OCI-LY1 (cell line): Measurements from ENCODE around the gene BMX.

Experiments used
- H2AFZ ChIP-seq: fragments of 200-600 bp; sonication (generic), shearing (Covaris generic); 2 replicates; pipeline ENCODE4 v1.6.0; 2014; ENCODE audit warnings: antibody characterized with exemption, mild to moderate bottlenecking, low read length
- H3F3A ChIP-seq: fragments of 200-600 bp; sonication (generic), shearing (Covaris generic); 2 replicates; pipeline ENCODE4 v1.6.0; 2014; ENCODE audit warnings: mild to moderate bottlenecking, antibody characterized with exemption, low read length, moderate library complexity; ENCODE audit not compliant: insufficient read depth
- H3K27ac ChIP-seq: fragments of 200-600 bp; sonication (generic); 2 replicates; pipeline ENCODE4 v1.5.1; 2014; ENCODE audit warnings: low read length, mixed run types, mild to moderate bottlenecking, low read depth; ENCODE audit not compliant: poor library complexity, severe bottlenecking
- H3K27me3 ChIP-seq: fragments of 200-600 bp; sonication (generic); 2 replicates; pipeline ENCODE4 v1.6.0; 2014; ENCODE audit warnings: antibody characterized with exemption, mild to moderate bottlenecking, low read length, moderate library complexity; ENCODE audit not compliant: insufficient read depth
- H3K36me3 ChIP-seq: fragments of 200-600 bp; sonication (generic); 2 replicates; pipeline ENCODE4 v1.6.1; 2014; ENCODE audit warnings: mild to moderate bottlenecking, antibody characterized with exemption, low read length, moderate library complexity, mixed read lengths; ENCODE audit not compliant: insufficient read depth
- H3K4me1 ChIP-seq: fragments of 200-600 bp; sonication (generic); 2 replicates; pipeline ENCODE4 v1.5.1; 2014; ENCODE audit warnings: mild to moderate bottlenecking, low read length, moderate library complexity; ENCODE audit not compliant: insufficient read depth, severe bottlenecking
- H3K4me2 ChIP-seq: fragments of 200-600 bp; sonication (generic), shearing (Covaris generic); 2 replicates; pipeline ENCODE4 v1.6.1; 2014; ENCODE audit warnings: low read length
- H3K4me3 ChIP-seq: fragments of 200-600 bp; sonication (generic); 2 replicates; pipeline ENCODE4 v1.5.1; 2014; ENCODE audit warnings: low read length, low read depth, mild to moderate bottlenecking, mixed read lengths; ENCODE audit not compliant: poor library complexity, severe bottlenecking
- H3K79me2 ChIP-seq: fragments of 200-600 bp; shearing (Covaris generic); 2 replicates; pipeline ENCODE4 v1.6.1; 2016; ENCODE audit warnings: mixed run types, low read length, mixed read lengths; ENCODE audit not compliant: insufficient read depth
- H3K9ac ChIP-seq: fragments of 200-600 bp; sonication (generic), shearing (Covaris generic); 2 replicates; pipeline ENCODE4 v1.6.1; 2014; ENCODE audit warnings: mild to moderate bottlenecking, low read length, mixed read lengths
- H3K9me2 ChIP-seq: fragments of 200-600 bp; sonication (generic), shearing (Covaris generic); 2 replicates; pipeline ENCODE4 v1.6.1; 2014; ENCODE audit warnings: low read depth, mild to moderate bottlenecking, low read length, mixed read lengths
- H3K9me3 ChIP-seq: fragments of 200-600 bp; shearing (Covaris generic); 2 replicates; pipeline ENCODE4 v1.6.1; 2014; ENCODE audit warnings: low read length, mixed read lengths
- H4K20me1 ChIP-seq: fragments of 200-600 bp; sonication (generic), shearing (Covaris generic); 2 replicates; pipeline ENCODE4 v1.6.0; 2016; ENCODE audit warnings: mild to moderate bottlenecking, low read length; ENCODE audit not compliant: insufficient read depth
- CTCF ChIP-seq: fragments of 200-600 bp; sonication (generic), shearing (Covaris generic); IDR thresholded peaks from 2 replicates; pipeline ENCODE4 v1.5.1; 2017; ENCODE audit warnings: mild to moderate bottlenecking, antibody characterized with exemption, low read length, moderate library complexity, mixed read lengths
- EZH2 ChIP-seq: fragments of 200-600 bp; sonication (generic), shearing (Covaris generic); IDR thresholded peaks from 2 replicates; pipeline ENCODE4 v1.8.0; 2017; ENCODE audit warnings: borderline replicate concordance, mixed run types, mild to moderate bottlenecking, antibody characterized with exemption, low read length, moderate library complexity, mixed read lengths

The BMX gene

GRCh38 chrX:15574017-15574416 is 73.4 kb downstream of the BMX start:
- Histone ChIP-seq H3K27ac (no peak overlapping the region), H3K4me2 (no peak overlapping the region), H3K4me1 (no peaks in the 10 kb centered on the region), H3K9me3 (no peaks in the 10 kb centered on the region), H3K9me2 (no peaks in the 10 kb centered on the region), H3K79me2 (no peaks in the 10 kb centered on the region), H3K4me3 (no peak overlapping the region), H3F3A (no peaks in the 10 kb centered on the region), H3K27me3 (no peaks in the 10 kb centered on the region), H2AFZ (no peak overlapping the region), H4K20me1 (no peaks in the 10 kb centered on the region), H3K36me3 (no peaks in the 10 kb centered on the region), H3K9ac (no peak overlapping the region)
- no peak for TF ChIP-seq EZH2
- TF ChIP-seq CTCF, result no peak

- H3K9me2 ChIP-seq, result no peaks in the 10 kb centered on the region
- no peak overlapping the region for H3K4me2 ChIP-seq
- no peaks in the 10 kb centered on the region for H3F3A ChIP-seq
- no peak overlapping the region for H2AFZ ChIP-seq
- H3K4me1 ChIP-seq, result no peaks in the 10 kb centered on the region
- no peaks in the 10 kb centered on the region for H4K20me1 ChIP-seq
- H3K27ac ChIP-seq, result no peak overlapping the region
- no peak overlapping the region for H3K9ac ChIP-seq
- no peaks in the 10 kb centered on the region for H3K9me3 ChIP-seq
- no peak for TF ChIP-seq CTCF
- TF ChIP-seq EZH2, result no peak
- no peaks in the 10 kb centered on the region for H3K79me2 ChIP-seq
- H3K4me3 ChIP-seq, result no peak overlapping the region
- H3K36me3 ChIP-seq, result no peaks in the 10 kb centered on the region
- no peaks in the 10 kb centered on the region for H3K27me3 ChIP-seq
These were observed 75.4 kb downstream of the BMX start for GRCh38 chrX:15576019-15576418.

DNA sequence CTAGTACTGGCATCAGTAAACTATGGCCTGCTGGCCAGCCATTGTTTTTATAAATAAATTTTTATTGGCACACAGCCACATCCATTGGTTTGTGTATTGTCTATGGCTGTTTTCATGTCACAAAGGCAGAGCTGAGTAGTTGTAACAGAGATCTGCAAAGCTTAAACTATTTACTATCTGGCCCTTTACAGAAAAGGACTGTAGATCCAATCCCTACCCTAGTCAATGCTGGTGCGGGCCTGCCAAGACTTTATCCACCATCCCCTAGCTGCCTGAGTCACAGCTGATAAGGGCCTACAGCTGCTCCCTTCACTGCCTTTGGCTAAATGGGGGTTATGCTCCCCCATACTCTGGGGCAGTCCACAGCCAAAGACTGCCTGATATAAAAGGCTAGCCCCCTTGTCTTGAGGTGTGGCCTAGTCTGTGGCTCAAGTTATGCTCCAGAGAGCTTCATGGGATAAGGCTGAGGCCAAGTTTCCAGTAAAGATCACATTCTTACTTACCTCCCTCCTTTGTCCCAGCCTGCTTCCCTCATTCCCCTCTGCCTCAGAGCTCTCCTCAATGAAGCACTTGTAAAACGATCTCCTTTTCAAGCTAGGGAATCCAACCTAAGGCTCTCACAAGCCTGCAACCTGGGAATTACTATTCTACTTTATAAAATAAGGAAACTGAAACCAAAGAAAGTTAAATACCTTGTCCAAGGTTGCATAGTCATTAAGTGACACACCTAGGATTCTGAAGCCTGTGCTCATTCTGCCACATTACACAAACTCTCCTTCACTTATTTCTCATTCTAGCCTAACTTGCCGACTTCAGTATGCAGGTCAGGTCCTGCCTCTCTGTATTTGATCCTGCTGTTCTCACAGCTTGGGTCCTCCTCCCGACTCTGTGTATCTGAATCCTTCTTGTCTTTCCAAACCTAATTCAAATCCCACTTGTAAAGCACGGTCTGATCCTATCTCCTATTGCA is 79.5 kb downstream of the BMX start:
- Histone ChIP-seq H3K4me2 (no peak overlapping the region), H3K4me3 (no peak overlapping the region), H3K9me2 (no peaks in the 10 kb centered on the region), H3K9ac (no peak overlapping the region), H4K20me1 (no peaks in the 10 kb centered on the region), H3K36me3 (no peaks in the 10 kb centered on the region), H2AFZ (no peak overlapping the region), H3K4me1 (no peaks in the 10 kb centered on the region), H3K27ac (no peak overlapping the region), H3K79me2 (no peaks in the 10 kb centered on the region), H3K9me3 (no peaks in the 10 kb centered on the region), H3F3A (no peaks in the 10 kb centered on the region), H3K27me3 (no peaks in the 10 kb centered on the region)
- TF ChIP-seq EZH2, result no peak
- TF ChIP-seq CTCF, result no peak
